HEK293T (cell line): ENCODE results near the gene CLINT1.

Source experiments
- FOXK2 ChIP-seq: fragments of 450-650 bp; IDR thresholded peaks from 2 replicates; pipeline ENCODE4 v1.6.1; 2016; ENCODE audit warnings: mild to moderate bottlenecking
- LEF1 ChIP-seq: fragments of 450-650 bp; IDR thresholded peaks from 2 replicates; pipeline ENCODE4 v1.6.1; 2017; ENCODE audit warnings: mild to moderate bottlenecking, borderline replicate concordance

GRCh38 chr5:157743163-157744050, 115.5 kb downstream of the CLINT1 start, which contains the start of gene LSM11:
- TF ChIP-seq FOXK2 (no peak), LEF1 (no peak)
